Measurements from ENCODE around the gene TMEM52.
"Not testable (repeated sequence)": the region's sequence is repeated elsewhere in the genome, so short reads cannot be mapped to it uniquely, and the experiment has no call there.

TMEM52 gene

DNA sequence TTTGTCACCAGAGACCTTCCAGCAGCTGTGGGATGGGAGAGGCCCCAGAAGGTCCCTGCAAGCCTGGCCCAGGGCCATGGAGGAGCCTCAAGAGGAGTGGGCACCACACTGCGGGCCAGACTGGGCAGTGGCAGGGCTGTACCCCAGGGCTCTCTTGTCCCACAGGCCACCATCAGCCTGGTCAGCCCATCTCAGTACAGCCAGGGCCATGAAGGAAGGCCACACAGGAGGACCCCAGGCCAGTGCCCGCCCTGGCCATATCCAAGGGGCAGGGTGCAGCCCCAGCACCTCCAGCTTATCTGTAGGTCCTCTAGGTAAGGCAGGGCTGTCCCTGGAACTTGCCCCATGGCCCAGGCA, 25.1 kb downstream of the TMEM52 start:
- Mint-ChIP-seq H3K27ac (no peak overlapping the region), H3K27me3 (peaks cover 45% of the 10 kb centered on the region), H3K4me1 (peaks cover 38% of the 10 kb centered on the region), H3K36me3 (peaks cover 9% of the 10 kb centered on the region), H3K9me3 (no peaks in the 10 kb centered on the region), H3K4me3 (no peak overlapping the region)
- no peak for DNase-seq
- CTCF ChIA-PET = interaction anchor here (2.2 kb wide), 1 partner anchor 15 kb away, joined by 6 read pairs; no protein-coding TSS in a partner anchor

DNA sequence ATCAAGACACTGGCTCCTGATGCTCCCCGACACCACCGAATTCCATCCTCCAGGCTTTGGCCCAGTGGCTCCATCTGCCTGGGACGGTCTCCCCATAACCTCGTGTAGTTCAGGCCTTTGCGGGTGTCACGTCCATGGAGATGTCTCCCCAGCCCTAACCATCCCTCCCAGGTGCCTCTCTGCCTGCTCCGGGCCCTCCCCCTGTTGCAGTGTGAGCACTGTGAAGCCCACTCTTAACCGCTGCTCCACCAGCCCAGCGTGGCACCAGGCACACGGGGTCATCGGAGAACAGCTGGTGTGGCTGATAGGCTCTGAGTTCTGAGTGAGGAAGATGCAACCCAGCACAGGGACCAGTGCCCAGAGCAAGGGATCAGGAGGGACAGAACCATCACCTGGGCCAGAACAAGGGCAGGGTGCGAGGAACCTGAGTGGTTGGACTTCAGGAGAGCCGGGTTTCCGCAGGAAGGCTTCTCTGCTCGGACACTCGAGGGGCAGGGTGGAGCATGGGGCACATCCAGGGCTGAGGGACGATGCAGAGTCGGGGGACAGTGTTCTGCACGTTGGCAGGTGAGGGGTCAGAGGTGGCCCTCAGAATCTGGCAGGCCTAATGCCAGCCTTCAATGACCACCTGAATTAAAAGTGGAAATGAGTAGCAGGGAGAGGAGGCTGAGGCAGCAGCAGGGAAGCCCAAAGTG, 25.6 kb downstream of the TMEM52 start:
- H3K27ac Mint-ChIP-seq = peak overlapping the region; percentile 51
- H3K36me3 Mint-ChIP-seq = peaks cover 13% of the 10 kb centered on the region
- DNase-seq = no peak
- H3K4me1 Mint-ChIP-seq = peaks cover 44% of the 10 kb centered on the region
- no peaks in the 10 kb centered on the region for H3K9me3 Mint-ChIP-seq
- peaks cover 42% of the 10 kb centered on the region for H3K27me3 Mint-ChIP-seq
- H3K4me3 Mint-ChIP-seq = peak overlapping the region; percentile 60
- CTCF ChIA-PET = interaction anchor here (2.2 kb wide), 1 partner anchor 15 kb away, joined by 6 read pairs; no protein-coding TSS in a partner anchor

DNA sequence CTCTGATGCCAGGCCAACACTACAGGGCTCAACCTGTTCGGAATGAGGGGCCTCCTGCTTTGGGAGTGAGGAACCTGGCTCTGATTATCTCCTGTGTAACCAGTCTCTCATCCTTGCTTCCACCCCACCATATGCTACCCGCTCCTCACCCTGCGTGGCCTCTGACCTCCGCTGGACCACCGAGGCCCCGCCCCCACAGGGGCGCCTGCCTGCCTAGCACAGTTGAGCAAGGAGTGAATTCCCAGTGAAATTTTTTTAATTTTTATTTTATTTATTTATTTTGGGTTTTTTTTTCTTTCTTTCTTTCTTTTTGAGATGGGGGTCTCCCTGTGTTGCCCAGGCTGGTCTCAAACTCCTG, 26.3 kb downstream of the TMEM52 start:
- H3K36me3 Mint-ChIP-seq = peaks cover 17% of the 10 kb centered on the region
- no peak for DNase-seq
- H3K4me3 Mint-ChIP-seq = peak overlapping the region; percentile 81
- H3K4me1 Mint-ChIP-seq = peaks cover 48% of the 10 kb centered on the region
- no peaks in the 10 kb centered on the region for H3K9me3 Mint-ChIP-seq
- CTCF ChIA-PET = no interaction called here
- H3K27ac Mint-ChIP-seq = peak overlapping the region; percentile 92
- peaks cover 42% of the 10 kb centered on the region for H3K27me3 Mint-ChIP-seq

DNA sequence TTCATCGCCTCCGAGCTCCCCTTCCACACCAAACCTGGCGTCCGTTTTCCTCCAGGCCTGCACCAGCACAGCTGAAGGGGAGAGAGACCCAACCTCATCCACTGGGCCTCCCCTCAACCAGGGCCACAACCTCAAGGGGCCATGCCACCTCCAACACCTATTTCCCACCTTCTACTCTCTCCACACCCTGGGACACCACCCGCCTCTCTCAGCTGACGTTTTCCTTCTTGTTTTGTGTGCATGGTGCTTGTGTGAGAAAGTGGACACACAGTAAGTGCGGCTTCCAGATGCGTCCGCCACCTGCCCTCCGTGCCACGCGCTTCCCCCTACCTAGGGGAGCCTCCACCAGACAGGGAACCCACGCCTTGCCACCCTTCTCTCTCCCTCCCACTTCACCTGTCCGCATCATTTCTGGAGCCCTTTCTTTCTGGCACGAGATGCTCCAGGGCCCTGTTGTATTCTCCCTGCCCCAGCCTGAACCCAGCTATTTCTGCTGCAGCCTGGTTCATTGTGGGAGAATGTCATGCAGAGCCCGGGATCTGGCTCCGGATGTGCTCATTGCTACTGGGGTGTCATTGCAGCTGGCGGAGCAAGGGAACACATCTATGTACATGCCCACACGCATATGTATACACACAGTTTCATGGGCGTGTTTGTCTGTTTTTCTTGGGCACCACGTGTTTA, 26.9 kb downstream of the TMEM52 start:
- no peak for DNase-seq
- Mint-ChIP-seq H3K4me1 (peaks cover 51% of the 10 kb centered on the region), H3K27me3 (peaks cover 37% of the 10 kb centered on the region), H3K27ac (peak overlapping the region; percentile 92), H3K36me3 (peaks cover 19% of the 10 kb centered on the region), H3K9me3 (no peaks in the 10 kb centered on the region), H3K4me3 (peak overlapping the region; percentile 81)
- CTCF ChIA-PET = interaction anchor here (0.7 kb wide), 1 partner anchor 17 kb away, joined by 3 read pairs; no protein-coding TSS in a partner anchor

DNA sequence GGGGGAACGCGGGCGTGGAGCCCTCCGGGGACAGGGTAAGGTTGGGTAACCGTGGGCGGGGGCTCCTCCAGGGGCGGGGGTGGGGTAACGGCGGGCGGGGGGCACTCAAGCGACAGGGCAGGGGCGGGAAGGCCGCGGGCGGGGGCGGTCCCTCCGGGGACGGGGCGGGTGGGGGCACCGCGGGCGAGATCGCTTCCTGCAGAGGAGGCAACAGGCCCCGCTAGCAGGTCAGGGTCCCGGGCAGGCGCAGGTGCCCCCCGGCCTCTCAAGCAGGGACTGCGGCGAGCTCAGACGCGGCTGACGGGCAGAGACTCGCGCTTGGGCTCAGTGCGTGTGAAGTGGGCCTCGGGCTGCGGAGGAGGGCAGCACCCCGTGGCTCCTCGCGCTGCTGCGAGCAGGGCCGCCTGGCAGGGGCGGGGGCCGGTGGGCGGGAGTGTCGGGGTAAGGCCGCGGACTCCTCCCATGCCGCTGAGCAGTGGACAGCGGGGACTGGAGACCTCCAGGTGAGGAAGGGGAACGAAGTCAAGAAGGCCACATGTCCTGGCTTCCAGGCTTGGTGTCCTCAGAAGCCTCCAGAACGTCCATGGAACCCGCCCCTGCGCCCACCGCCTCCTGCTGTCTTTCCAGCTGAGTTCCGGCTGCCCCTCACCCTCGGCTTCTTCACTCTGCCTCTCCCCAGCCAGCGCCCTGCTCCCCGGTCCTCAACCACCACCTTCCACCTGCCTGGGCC, 27.6 kb downstream of the TMEM52 start:
- H3K4me3 Mint-ChIP-seq = peak overlapping the region; percentile 81
- H3K27ac Mint-ChIP-seq = peak overlapping the region; percentile 92
- peaks cover 22% of the 10 kb centered on the region for H3K36me3 Mint-ChIP-seq
- CTCF ChIA-PET = interaction anchor here (0.7 kb wide), 1 partner anchor 17 kb away, joined by 3 read pairs; no protein-coding TSS in a partner anchor
- peaks cover 55% of the 10 kb centered on the region for H3K4me1 Mint-ChIP-seq
- no peaks in the 10 kb centered on the region for H3K9me3 Mint-ChIP-seq
- H3K27me3 Mint-ChIP-seq = peaks cover 30% of the 10 kb centered on the region
- peak; percentile 75 for DNase-seq

DNA sequence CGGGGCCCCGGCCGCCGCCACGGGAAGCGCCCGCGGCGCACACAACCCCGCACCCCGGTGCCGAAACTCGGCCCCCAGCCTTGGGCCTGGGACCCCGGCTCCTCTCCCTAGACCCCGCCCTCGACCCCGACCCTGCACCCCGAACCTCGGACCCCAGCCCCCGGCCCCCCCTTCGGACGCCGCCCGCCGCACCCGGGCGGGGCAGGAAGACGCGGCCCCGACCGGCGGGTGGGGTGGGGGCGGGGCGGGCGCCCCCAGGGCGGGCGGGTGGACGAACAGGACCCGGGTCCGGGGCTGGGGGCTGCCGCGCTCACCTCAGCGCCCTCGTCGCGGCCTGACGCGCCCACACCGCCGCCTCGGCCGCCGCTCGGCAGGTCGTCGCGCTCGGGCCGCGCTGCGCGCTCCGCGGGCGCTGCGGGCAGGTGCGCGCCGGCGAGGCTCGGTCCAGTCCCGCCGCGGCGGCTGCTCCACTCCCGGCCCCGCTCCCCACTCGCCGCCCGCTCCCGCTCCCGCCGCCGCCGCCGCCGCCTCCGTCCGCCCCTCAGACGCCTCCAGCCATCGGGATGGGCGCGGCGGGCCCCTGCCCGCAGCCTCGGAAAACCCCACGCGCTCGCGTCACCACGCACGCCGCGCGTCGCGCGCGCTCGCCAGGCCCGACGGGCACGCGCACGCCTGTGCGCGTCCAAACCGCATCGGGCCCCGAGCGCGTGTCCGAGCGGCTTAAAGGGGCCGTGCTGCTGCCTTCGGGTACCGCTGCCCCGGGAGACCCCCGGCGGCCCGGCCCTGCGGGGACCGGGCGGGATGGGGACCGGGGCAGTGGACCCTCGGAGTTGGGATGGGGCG, 28.4 kb downstream of the TMEM52 start, which contains the start of gene GNB1:
Gene GNB1, minus strand, starts transcription at position 582 of the 843 bp plus-strand sequence. CDS start 65,634 bp downstream, outside the sequence.
- Mint-ChIP-seq H3K4me3 (peak within 1 kb of the TSS; percentile 83), H3K27ac (peak within 1 kb of the TSS; percentile 92), H3K9me3 (no peaks in the 10 kb centered on the region), H3K36me3 (peaks cover 22% of the 10 kb centered on the region), H3K27me3 (peaks cover 24% of the 10 kb centered on the region), H3K4me1 (peaks cover 60% of the 10 kb centered on the region)
- peak; percentile 86 for DNase-seq
- CTCF ChIA-PET = no interaction called here

DNA sequence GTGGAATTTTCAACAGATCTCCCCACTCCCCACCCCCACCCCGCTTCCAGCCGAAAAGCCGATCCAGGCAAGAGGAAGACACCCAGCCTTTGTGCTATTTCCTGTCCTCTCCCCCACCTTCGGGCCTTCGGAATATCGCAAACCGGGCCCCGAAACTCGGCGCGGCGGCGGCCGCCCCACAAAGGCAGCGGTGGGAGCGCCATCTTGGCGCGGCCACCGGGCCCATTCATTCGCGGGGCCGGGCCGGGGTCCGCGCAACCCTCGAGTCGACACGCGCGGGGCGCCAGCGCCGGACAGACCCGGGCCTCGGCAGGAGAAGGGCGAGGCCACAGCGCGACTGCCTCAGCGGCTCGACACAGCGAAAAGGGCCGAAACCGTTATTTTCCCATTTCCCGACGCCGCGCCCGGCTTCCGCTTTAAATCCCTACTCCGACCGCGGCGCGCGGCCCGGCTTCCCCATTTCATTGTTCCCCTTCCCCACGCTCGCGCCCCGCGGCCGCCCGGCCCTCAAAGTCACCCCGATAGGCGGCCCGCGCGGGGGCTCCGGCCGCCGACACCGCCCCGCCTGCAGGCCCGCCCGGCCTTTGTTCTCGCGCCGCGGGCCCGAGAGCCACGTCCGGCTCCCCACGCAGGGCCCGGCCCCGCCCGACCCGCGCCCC, 29.1 kb downstream of the TMEM52 start:
- Mint-ChIP-seq H3K27me3 (peaks cover 17% of the 10 kb centered on the region), H3K4me3 (peak overlapping the region; percentile 83), H3K9me3 (no peaks in the 10 kb centered on the region), H3K4me1 (peaks cover 56% of the 10 kb centered on the region), H3K27ac (peak overlapping the region; percentile 91), H3K36me3 (peaks cover 22% of the 10 kb centered on the region)
- DNase-seq = peak; percentile 64
- CTCF ChIA-PET = interaction anchor here (1.4 kb wide), 1 partner anchor 16 kb away, joined by 4 read pairs; no protein-coding TSS in a partner anchor

DNA sequence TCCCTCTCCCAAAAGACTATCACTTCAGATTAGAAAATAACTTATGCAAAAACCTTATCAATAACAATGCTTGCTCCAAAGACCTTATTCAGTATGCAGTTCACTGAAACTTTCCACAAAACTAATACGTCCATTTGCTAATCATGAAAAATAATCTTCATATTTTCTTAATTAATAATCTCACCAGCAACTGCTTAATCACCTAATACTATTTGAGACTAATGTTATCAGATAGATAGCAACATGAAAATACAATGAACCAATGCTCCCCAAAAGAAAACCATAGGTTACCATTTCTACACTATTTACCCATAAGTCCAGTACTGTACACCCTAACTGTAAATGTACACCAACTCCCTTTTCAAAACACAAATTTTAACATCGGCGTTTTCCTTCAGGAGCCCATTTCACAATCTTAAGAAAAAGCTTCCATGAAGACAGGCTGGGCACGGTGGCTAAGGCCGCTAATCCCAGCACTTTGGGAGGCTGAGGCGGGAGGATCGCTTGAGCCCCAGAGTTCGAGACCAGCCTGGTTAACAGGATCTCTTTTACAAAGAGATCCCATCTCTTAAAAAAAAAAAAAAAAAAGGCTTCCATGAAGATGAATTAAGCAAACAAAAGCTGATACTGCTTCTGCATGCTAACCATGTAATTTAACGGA, 29.9 kb downstream of the TMEM52 start:
- H3K4me3 Mint-ChIP-seq = peak overlapping the region; percentile 83
- H3K9me3 Mint-ChIP-seq = no peaks in the 10 kb centered on the region
- CTCF ChIA-PET = interaction anchor here (0.7 to 1.4 kb wide), 2 partner anchors 12 to 17 kb away, joined by 3 to 4 read pairs; no protein-coding TSS in a partner anchor
- H3K4me1 Mint-ChIP-seq = peaks cover 52% of the 10 kb centered on the region
- DNase-seq = no peak
- H3K36me3 Mint-ChIP-seq = peaks cover 25% of the 10 kb centered on the region
- peaks cover 9% of the 10 kb centered on the region for H3K27me3 Mint-ChIP-seq
- peak overlapping the region; percentile 91 for H3K27ac Mint-ChIP-seq

DNA sequence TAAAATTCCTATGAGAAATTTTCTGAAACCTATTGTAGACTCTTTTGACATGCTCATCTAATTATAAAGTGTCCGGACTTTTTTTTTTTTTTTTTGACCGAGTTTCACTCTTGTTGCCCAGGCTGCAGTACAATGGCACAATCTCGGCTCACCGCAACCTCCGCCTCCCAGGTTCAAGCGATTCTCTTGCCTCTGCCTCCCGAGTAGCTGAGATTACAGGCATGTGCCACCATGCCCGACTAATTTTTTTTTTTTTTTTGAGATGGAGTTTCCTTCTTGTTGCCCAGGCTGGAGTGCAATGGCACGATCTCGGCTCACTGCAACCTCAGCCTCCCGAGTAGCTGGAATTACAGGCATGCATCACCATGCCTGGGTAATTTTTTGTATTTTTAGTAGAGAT, 35.2 kb downstream of the TMEM52 start:
- H3K4me3 Mint-ChIP-seq, H3K9me3 Mint-ChIP-seq, H3K27me3 Mint-ChIP-seq, H3K27ac Mint-ChIP-seq, CTCF ChIA-PET, DNase-seq: not testable (repeated sequence)
- peaks cover 53% of the 10 kb centered on the region for H3K4me1 Mint-ChIP-seq
- H3K36me3 Mint-ChIP-seq = peaks cover 29% of the 10 kb centered on the region

DNA sequence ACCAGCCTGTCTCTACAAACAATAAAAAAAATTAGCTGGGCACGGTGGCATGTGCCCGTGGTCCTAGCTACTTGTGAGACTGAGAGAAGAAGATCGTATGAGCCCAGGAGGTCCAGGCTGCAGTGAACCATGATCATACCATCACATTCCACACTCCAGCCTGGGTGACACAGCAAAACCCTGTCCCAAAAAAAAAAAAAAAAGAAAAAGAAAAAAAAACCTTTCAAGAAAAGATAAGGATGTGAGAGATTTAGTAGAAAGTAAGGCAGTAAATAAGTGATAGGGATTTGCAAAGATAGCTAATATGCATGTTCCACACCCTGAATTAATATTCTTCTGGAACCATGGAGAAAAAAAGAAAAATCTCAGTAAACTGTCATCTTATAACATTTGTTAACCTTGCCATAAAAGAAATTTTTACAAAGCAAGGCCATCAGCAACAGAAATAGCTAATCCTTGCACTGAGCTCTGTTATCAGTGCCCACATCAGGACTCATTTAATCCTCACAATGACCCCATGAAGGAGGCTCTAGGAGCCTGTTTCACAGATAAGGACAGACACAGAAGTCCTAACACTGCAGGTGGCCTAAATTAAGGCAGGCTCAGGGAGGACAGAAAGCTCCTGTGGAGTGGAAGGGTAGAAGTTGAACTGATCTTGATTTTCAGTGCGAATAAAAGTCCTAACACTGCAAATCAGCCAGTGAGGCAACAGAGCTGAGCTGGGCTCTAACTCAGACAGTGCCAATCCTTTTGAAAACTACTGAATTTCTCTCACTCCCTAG, 35.8 kb downstream of the TMEM52 start:
- Mint-ChIP-seq H3K27me3 (no peaks in the 10 kb centered on the region), H3K4me3 (no peak overlapping the region), H3K4me1 (peaks cover 53% of the 10 kb centered on the region), H3K9me3 (no peaks in the 10 kb centered on the region), H3K27ac (no peak overlapping the region), H3K36me3 (peaks cover 32% of the 10 kb centered on the region)
- DNase-seq = no peak
- CTCF ChIA-PET = no interaction called here

DNA sequence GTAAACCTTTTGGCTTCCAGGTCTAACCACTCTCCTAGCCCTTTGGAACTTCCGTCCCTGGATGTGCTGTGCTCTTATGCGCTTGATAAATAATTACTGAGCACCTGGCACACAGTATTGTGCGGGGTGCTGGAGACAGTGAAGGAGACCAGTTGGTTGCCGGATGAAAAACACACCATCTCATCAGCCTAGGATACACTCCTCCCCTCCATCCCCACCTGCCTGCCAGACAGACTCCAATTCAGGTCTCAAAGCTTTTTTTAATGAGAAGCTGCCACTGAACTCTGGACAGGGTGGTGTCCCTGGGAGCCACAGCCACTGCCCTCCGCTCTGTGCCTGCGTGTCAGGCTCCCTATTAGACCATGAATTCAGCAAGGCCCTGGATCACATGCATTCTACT, 37.4 kb downstream of the TMEM52 start:
- Mint-ChIP-seq H3K4me3 (no peak overlapping the region), H3K27ac (no peak overlapping the region), H3K36me3 (peaks cover 25% of the 10 kb centered on the region), H3K9me3 (no peaks in the 10 kb centered on the region), H3K4me1 (peaks cover 44% of the 10 kb centered on the region), H3K27me3 (no peaks in the 10 kb centered on the region)
- DNase-seq = no peak
- CTCF ChIA-PET = no interaction called here

DNA sequence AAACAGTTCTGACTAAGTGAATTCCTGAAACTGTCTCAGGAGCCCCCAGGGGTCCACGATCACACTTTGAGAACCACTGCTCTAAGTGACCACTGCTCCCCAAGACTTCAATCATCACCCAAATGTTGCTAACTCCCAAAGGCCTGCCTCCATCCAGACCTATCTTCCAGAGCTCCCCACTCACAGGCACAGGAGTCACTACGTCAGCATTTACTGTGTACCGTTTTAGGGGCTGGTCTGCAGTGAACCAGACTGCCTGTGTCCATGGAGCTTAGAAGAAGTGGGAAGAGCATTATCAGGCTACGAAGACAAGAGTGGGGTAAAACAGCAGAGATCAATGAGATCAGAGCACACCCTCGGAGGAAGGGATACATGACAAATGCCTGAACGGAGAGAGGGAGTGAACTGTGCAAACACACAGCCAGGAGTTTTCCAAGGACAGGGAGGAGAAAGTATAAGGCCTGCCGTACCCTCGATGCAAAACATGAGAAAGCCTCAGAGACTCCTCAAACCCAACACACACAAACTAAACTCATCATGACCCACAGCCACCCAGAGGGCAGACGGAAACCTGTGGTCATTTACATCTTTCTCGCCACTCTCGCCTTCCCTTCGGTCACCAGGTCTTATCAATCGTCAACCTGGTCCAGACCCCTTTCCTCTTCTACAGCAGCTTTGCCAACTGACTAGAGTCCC, 38.3 kb downstream of the TMEM52 start:
- Mint-ChIP-seq H3K27ac (no peak overlapping the region), H3K36me3 (peaks cover 35% of the 10 kb centered on the region), H3K4me1 (peaks cover 47% of the 10 kb centered on the region), H3K9me3 (no peaks in the 10 kb centered on the region), H3K27me3 (no peaks in the 10 kb centered on the region), H3K4me3 (no peak overlapping the region)
- no peak for DNase-seq
- CTCF ChIA-PET = no interaction called here

All from activated naive CD4-positive, alpha-beta T cell treated with anti-CD3 and anti-CD28 coated beads, Interleukin-2, amount 10 ng/mL, durations not matched to agents 7 days and 5 days (primary cell).